Progenitor cell of endocrine pancreas (in vitro differentiated cells): ENCODE data around the gene FLT3LG. TPM values are rescaled to one million over a fixed set of nuclear protein-coding genes. Genes with fewer than 3 reads are reported as not detected.

Source experiments
- DNase-seq: peaks from one replicate; pipeline ENCODE4 v3.0.0; 2021; ENCODE audit warnings: low spot score; ENCODE audit not compliant: unreplicated experiment
- H3K27ac Mint-ChIP-seq: 2 replicates; pipeline ENCODE4 v1.8.0; 2021; ENCODE audit warnings: mild to moderate bottlenecking, moderate library complexity, mixed read lengths
- H3K27me3 Mint-ChIP-seq: 2 replicates; pipeline ENCODE4 v1.8.0; 2021; ENCODE audit warnings: mixed read lengths
- H3K36me3 Mint-ChIP-seq: 2 replicates; pipeline ENCODE4 v1.8.0; 2022; ENCODE audit warnings: mixed read lengths; ENCODE audit not compliant: insufficient read depth
- H3K4me1 Mint-ChIP-seq: 2 replicates; pipeline ENCODE4 v1.8.0; 2021; ENCODE audit warnings: low read depth, mixed read lengths
- H3K4me3 Mint-ChIP-seq: 2 replicates; pipeline ENCODE4 v1.8.0; 2021; ENCODE audit warnings: low read depth, mild to moderate bottlenecking, moderate library complexity, mixed read lengths
- H3K9me3 Mint-ChIP-seq: 2 replicates; pipeline ENCODE4 v1.8.0; 2021; ENCODE audit warnings: low read depth, mixed read lengths
- total RNA-seq: library from RNA; stranded (reverse); gene quantifications from 2 replicates; pipeline ENCODE4 v1.2.1, GENCODE V29; 2021
- TF ChIP-seq, protein P1 (sequence below): fragments of 200-600 bp; sonication (generic); IDR thresholded peaks from one replicate; pipeline ENCODE4 v1.5.0; 2021; ENCODE audit warnings: antibody characterized with exemption, mild to moderate bottlenecking; ENCODE audit not compliant: unreplicated experiment

The FLT3LG gene
- total RNA-seq, 1 donor from 2014 or later: 0.96 TPM

DNA sequence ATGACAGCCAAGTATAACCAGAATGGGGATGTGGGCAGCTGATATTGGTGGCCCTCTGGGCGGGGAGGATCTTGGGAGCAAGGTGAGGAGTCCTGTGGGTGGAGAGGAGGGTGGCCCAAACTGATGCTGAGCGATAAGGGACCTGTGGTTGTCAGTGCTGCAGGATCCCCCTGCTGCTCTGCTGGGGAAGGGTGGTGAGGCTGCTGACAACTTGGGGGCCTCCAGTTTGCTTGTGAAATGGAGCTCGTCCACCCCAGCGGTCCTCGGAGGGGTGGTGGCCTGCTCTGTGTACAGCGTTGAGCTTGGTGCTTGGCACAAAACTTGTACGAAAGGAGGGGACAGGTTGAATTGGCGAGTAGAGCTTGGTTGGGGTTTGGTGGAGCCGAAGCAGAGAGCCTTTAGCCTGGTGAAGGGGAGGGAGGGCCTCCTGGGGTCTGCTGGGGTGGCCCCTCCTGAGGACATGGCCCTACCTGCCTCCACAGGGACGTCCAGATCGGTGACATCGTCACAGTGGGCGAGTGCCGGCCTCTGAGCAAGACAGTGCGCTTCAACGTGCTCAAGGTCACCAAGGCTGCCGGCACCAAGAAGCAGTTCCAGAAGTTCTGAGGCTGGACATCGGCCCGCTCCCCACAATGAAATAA is 25.1 kb downstream of the FLT3LG start:
- H3K9me3 Mint-ChIP-seq: no peaks in the 10 kb centered on the region
- H3K27ac Mint-ChIP-seq: peak overlapping the region; percentile 34
- H3K36me3 Mint-ChIP-seq: peaks cover 13% of the 10 kb centered on the region

DNA sequence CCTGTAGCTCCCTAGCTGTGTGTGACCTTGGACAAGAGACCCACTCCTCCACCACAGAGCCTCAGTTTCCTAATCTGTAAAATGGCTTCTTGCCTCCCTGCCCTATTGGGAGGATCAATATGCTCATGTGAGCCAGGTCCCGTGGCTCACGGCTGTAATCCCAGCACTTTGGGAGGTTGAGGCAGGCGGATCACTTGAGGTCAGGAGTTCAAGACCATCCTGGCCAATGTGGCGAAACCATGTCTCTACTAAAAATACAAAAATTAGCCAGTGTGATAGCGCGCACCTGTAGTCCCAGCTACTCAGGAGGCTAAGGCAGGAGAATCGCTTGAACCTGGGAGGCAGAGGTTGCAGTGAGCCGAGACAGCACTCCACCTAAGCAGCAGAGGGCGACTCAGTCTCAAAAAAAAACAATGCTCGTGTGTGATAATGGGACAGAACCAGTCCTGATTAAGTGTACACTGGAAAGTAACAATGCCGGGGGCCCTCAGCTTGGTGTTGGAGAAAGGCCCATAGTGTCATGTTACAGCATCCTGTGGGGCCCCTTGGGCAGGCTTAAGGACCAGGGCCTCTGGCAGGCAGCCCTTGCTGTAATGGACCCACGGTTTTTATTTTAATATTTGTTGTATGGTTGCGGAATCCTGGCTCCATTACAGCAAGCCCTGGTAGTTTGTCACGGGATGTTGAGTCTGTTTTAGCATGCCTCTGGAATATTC is 29.0 kb downstream of the FLT3LG start:
- peaks cover 14% of the 10 kb centered on the region for H3K4me1 Mint-ChIP-seq
- no peaks in the 10 kb centered on the region for H3K9me3 Mint-ChIP-seq
- H3K27ac Mint-ChIP-seq: peak overlapping the region; percentile 7
- H3K36me3 Mint-ChIP-seq: peaks cover 7% of the 10 kb centered on the region
- TF ChIP-seq, protein P1, sequence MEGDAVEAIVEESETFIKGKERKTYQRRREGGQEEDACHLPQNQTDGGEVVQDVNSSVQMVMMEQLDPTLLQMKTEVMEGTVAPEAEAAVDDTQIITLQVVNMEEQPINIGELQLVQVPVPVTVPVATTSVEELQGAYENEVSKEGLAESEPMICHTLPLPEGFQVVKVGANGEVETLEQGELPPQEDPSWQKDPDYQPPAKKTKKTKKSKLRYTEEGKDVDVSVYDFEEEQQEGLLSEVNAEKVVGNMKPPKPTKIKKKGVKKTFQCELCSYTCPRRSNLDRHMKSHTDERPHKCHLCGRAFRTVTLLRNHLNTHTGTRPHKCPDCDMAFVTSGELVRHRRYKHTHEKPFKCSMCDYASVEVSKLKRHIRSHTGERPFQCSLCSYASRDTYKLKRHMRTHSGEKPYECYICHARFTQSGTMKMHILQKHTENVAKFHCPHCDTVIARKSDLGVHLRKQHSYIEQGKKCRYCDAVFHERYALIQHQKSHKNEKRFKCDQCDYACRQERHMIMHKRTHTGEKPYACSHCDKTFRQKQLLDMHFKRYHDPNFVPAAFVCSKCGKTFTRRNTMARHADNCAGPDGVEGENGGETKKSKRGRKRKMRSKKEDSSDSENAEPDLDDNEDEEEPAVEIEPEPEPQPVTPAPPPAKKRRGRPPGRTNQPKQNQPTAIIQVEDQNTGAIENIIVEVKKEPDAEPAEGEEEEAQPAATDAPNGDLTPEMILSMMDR: peak; percentile 62
- H3K4me3 Mint-ChIP-seq: no peak overlapping the region
- no peak for DNase-seq
- no peaks in the 10 kb centered on the region for H3K27me3 Mint-ChIP-seq

More for the DNA sequence above, 25.1 kb downstream of the FLT3LG start:
- Mint-ChIP-seq H3K4me3 (peak overlapping the region; percentile 7), H3K4me1 (peaks cover 24% of the 10 kb centered on the region), H3K27me3 (no peaks in the 10 kb centered on the region)
- TF ChIP-seq, protein P1: no peak
- no peak for DNase-seq

DNA sequence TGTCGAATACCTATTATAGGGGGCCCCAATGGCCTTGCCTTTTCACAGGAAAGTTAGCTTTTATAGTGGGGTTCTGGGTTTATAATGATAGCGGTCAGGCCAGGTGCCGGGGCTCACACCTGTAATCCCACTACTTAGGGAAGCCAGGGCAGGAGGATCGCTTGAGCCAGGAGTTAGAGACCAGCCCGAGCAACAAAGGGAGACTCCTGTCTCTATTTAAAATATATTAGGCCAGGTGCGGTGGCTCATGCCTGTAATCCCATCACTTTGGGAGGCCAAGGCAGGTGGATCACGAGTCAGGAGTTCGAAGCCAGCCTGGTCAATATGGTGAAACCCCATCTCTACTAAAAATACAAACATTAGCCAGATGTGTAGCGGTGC is 29.6 kb downstream of the FLT3LG start:
- Mint-ChIP-seq H3K9me3 (no peaks in the 10 kb centered on the region), H3K27me3 (no peaks in the 10 kb centered on the region), H3K4me1 (peaks cover 14% of the 10 kb centered on the region), H3K27ac (peak overlapping the region; percentile 7), H3K4me3 (no peak overlapping the region), H3K36me3 (peaks cover 7% of the 10 kb centered on the region)
- TF ChIP-seq, protein P1: no peak
- DNase-seq: no peak

GRCh38 chr19:49506575-49507105 is 32.6 kb downstream of the FLT3LG start:
- Mint-ChIP-seq H3K36me3 (no peaks in the 10 kb centered on the region), H3K4me3 (no peak overlapping the region), H3K27ac (no peak overlapping the region), H3K27me3 (no peaks in the 10 kb centered on the region), H3K4me1 (peaks cover 8% of the 10 kb centered on the region), H3K9me3 (no peaks in the 10 kb centered on the region)
- TF ChIP-seq, protein P1: peak; percentile 72
- DNase-seq: no peak

- TF ChIP-seq, protein P1: no peak
- Mint-ChIP-seq H3K4me1 (peaks cover 15% of the 10 kb centered on the region), H3K9me3 (no peaks in the 10 kb centered on the region), H3K36me3 (no peaks in the 10 kb centered on the region), H3K4me3 (no peak overlapping the region), H3K27me3 (no peaks in the 10 kb centered on the region), H3K27ac (peak overlapping the region; percentile 33)
- DNase-seq: no peak
Measured at GRCh38 chr19:49507803-49508494, 33.9 kb downstream of the FLT3LG start.
